Embryonic facial prominence (tissue), 1 donor: ENCODE results near the gene PPP4R2.

Source experiments
- DNase-seq: peaks from one replicate; pipeline ENCODE4 v3.0.0-alpha.2; 2016; ENCODE audit errors: extremely low spot score

Gene PPP4R2

GRCh38 chr3:73069775-73070444 lies 73.3 kb downstream of the PPP4R2 start:
- no peak for DNase-seq

GRCh38 chr3:73070675-73071575 lies 74.3 kb downstream of the PPP4R2 start:
- no peak for DNase-seq

DNA sequence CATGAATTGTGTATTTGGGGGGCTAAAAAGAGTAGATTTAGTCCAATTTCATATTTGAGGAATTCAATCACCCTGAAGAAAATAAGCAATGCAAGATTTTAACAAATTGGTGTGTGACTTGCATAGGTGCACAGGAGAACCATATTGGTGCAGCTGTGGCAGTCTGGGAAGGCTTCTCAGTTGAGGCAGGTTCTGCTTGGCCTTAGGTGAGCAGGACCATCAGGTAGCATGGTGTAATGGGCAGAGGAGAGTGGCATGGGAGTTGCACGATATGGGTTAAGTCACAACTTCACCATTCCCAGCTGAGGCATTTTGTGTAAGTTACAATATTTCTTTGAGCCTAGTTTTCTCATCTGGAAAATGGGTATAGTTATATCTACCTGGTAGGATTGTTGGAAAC lies 75.3 kb downstream of the PPP4R2 start:
- DNase-seq, result no peak

DNA sequence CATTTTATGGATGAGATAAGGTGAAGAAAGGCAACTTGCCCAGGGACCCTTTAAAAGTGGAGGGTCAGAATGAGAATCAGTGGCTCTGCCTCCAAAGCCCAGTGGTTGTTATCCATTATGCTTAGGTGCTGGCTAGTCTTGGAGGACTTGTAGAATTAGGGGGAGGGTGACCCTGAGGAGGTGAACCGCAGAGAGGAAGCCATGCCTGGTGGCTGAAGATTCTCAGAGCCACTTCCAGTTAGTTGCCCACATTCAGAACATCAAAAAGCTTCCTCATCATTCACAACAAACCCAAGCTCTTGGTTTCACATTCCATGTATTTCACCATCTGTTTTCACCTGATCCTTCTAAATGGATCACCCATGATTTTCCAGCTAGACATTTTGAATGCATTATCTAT lies 76.0 kb downstream of the PPP4R2 start:
- no peak for DNase-seq

DNA sequence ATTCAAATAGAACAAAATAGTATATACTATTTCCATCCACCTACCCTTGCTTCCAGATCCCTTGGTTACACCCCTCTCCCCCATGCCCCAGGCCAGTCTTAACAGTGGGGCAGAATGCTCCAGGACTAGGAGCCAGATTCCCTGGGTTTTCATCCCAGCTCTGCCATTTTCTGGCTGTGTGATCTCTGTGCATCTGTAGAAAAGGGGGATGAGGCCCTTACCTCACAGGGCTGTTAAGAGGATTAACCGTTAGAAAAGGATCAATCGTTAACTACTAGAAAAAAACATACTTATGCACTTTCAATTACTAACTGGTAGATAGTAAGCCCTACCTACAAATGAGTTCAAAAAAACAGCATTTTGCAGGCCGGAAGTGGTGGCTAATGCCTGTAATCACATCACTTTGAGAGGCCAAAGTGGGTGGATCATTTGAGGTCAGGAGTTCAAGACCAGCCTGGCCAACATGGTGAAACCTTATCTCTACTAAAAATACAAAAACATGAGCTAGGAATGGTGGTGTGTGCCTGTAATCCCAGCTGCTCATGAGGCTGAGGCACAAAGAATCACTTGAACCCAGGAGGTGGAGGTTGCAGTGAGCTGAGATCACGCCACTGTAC lies 76.6 kb downstream of the PPP4R2 start:
- DNase-seq, result no peak

DNA sequence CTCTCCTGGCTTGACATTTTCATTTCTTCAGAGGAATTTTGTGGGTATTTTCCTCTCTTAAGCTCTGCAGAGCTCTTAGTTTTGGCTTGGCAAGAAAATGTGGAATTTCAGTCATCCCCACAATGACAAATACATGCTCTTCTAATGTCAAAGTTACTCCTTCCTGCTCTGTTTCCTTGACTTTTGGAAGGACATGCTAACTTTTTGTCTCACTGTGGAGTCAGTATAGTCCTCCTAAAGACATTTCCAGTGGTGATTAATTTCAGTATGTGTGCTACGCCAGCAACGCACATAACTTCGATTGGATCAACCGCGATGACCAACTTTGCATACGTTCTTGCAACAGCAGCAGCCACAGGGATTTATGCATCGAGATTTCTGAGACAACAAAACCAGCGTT lies 78.2 kb downstream of the PPP4R2 start:
- no peak for DNase-seq

- no peak for DNase-seq
Measured at GRCh38 chr3:73080216-73080966, 83.8 kb downstream of the PPP4R2 start.

DNA sequence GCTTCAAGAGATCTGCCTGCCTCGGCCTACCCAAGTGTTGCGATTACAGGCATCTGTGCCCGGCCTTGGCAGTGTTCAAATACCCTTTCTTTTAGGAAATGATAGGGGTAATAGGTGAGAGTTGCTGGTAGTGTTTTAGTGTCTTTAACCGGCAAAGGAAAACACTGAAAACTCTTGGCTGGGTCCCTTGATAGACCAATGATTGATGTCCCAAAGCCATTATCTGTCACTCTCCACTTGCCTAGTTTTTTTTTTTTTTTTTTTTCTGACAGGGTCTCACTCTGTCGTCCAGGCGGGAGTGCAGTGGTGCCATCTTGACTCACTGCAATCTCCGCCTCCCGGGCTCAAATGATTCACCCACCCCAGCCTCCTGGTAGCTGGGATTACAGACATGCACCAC lies 84.5 kb downstream of the PPP4R2 start:
- DNase-seq, result no peak

- DNase-seq, result no peak
Measured at GRCh38 chr3:73084170-73084569, 87.6 kb downstream of the PPP4R2 start.

DNA sequence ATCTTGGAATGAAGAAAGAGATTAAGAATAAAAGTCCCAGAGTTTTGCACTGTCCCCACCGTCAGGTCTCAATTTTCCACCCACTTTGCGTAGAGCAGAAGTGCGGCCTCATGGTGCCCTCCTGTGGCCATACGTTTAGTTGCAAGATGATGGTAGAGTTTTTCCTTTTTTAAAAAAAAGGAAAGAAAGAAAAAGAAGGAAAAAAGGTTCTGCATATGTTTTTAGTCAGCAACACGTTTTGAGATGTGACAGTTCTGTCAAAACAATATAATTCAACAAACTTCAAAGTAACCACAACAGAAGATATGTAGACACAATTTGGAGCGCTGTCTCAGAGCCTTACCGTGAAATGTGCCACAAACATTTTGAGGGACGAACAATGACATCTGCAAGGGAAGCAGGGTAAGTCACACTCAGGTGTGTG lies 89.5 kb downstream of the PPP4R2 start:
- no peak for DNase-seq

DNA sequence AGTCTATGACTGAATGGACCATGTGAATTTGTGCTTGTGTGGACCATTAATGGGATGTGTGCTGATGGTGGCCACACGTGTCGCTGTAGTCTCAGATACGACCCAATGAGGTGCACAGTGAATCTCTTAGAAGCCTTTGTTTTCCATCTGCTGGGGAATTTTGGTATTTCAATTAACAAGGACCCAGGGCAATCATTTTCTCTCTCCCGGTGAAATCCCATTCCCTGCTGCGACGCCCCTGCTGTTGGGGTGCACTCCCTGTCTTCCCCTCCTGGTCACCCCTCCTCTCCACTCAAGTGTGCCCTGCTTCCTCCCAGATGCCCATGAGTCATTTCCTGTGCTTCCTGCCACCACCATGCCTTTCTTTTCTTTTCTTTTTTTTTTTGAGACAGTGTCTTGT lies 97.5 kb downstream of the PPP4R2 start:
- DNase-seq, result no peak

- no peak for DNase-seq
Measured at GRCh38 chr3:73094951-73095350, 98.3 kb downstream of the PPP4R2 start.

DNA sequence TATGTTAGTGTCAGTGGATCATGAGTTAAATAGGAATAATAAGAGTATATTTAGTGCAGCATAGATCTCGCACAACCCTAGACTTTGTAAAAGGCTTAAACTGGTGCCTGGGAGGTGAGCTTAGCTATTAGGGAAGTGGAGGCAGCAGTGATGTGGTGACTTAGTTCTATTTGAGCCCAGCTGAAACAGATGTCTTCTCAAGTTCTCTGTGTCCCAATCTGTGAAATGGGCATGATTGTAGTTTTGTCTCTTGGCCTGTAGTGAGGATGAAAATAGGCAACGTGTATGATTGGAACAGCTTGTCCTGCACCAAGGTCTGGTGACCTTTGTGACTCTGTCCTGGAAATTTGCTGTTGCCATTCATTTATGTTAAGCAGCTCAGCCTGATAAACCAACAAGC lies 99.6 kb downstream of the PPP4R2 start:
- no peak for DNase-seq

- DNase-seq, result no peak
Measured at GRCh38 chr3:73098026-73098425, 101.4 kb downstream of the PPP4R2 start.

DNA sequence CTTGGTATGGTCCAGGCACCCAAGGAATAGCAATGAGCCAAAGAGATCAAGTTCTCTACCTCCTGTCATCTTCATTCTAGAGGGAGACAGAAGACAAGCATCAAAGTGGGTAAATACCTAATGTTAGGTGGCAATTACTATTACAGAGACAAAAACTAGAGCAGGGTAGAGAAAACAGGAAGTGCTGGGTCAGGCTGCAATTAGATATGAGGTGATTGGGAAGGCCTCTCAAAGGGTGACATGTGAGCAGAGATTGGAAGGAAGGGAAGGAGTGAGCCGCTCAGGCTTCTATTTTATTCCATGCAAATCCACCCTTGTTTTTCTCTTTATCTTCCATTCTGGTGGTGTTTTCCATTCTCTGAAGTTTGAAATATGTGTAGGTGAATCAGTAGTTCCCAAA lies 102.3 kb downstream of the PPP4R2 start:
- no peak for DNase-seq

DNA sequence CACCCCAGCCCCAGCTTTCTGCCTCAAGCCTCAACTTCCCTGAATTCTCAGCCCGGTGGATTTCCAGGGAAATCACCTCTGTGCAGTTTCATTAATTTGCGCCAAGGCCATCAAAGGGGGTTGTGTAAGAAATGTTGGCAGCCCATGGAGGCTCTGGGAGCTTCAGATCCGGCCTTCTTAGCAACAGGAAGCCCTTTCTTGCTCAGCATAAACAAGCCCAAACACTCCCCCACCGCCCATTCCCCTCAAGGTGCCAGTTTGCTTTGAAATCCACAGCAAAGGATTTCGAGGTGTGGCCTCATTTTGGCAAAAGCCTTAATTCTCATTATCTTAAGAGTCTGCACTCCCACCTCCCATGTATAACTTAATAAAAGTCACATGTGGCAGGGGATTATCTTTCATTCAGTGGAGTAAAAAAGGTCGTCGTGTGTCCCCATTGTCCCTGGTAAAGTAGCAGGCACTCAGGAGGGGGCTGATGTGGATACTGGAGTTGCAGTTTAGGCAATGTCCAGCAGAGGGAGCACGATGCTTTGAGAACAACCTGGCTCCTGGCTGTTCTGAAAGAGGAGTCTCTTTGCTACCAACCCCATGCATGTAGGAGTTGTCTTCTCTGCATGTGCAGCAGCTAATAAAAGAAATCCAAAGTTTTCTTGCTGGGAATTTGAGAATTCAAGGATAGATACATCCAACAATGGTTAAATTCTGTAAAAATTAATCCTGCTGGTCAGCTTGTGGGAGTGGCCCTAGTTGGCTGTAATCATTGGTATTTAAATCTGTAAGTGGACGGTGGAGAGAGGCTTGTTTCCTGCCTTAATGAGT lies 104.3 kb downstream of the PPP4R2 start:
- peak; percentile 79 for DNase-seq

DNA sequence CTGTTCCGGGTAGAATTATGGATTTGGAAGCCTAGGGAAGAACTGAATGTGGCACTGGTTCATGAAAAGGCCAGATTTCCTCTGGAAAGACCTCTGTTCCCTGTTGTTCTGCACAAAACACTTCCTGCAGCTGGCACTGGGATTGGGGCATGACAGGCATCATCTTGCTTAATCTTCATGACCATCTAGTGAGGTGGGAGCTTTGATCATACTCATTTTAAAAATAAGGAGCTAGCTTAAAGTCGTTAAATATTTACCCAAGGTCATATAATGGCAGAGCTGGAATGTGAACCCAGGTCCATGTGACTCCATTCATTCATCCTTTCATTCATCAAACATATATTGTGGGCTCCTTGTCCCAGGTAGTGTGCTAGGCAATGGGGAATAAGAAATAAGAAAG lies 105.3 kb downstream of the PPP4R2 start:
- DNase-seq, result no peak

GRCh38 chr3:73107215-73107614 lies 110.6 kb downstream of the PPP4R2 start:
- DNase-seq, result no peak

- DNase-seq, result no peak
Measured at GRCh38 chr3:73107676-73108187, 111.1 kb downstream of the PPP4R2 start.

GRCh38 chr3:73108750-73109149 lies 112.1 kb downstream of the PPP4R2 start:
- no peak for DNase-seq

DNA sequence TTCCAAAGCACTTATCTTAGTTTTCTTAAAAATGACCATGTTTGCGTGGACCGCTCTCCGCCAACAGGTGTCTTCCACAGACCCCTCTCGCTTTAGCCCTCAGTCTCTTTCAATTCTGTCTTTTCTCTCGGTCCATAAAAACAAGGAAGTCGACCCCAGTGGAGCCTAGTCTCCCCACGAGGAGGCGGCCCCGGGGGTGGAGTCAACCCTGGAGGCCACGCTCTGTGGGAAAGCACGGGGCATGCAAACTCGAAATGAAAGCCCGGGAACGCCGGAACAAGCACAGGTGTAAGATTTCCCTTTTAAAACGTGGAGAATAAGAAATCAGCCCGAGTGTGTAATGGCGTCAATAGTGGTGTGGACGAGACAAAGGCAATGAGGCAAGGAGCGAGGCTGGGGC lies 113.9 kb downstream of the PPP4R2 start:
- no peak for DNase-seq
